Neural cell (in vitro differentiated cells): ENCODE measurements around the gene ACVRL1. TPM values are rescaled to one million over a fixed set of nuclear protein-coding genes. Genes with fewer than 3 reads are reported as not detected.

Experiments
- H2AFZ ChIP-seq: fragments of 200-600, 300-800 bp; sonication (generic), shearing (Covaris generic); 2 replicates; pipeline ENCODE4 v1.6.0; 2014; ENCODE audit warnings: low read depth, mild to moderate bottlenecking, antibody characterized with exemption, low read length, moderate library complexity
- H3F3A ChIP-seq: fragments of 200-600 bp; shearing (Covaris generic); 2 replicates; pipeline ENCODE4 v1.6.1; 2016; ENCODE audit warnings: mild to moderate bottlenecking, moderate library complexity, mixed read lengths, antibody characterized with exemption, low read length; ENCODE audit not compliant: insufficient read depth, poor library complexity, severe bottlenecking
- H3K27ac ChIP-seq: fragments of 200-600, 300-800 bp; sonication (generic), shearing (Covaris generic); 2 replicates; pipeline ENCODE4 v1.5.1; 2014; ENCODE audit warnings: mild to moderate bottlenecking, low read length, moderate library complexity
- H3K27me3 ChIP-seq: fragments of 300-800, 200-600 bp; sonication (generic), shearing (Covaris generic); 2 replicates; pipeline ENCODE4 v1.6.0; 2014; ENCODE audit warnings: mild to moderate bottlenecking, low read depth, low read length, moderate library complexity; ENCODE audit not compliant: insufficient read depth
- H3K36me3 ChIP-seq: fragments of 300-800, 200-600 bp; sonication (generic), shearing (Covaris generic); 2 replicates; pipeline ENCODE4 v1.5.1; 2014; ENCODE audit warnings: mild to moderate bottlenecking, antibody characterized with exemption, low read length, moderate library complexity; ENCODE audit not compliant: insufficient read depth
- H3K4me2 ChIP-seq: fragments of 300-800, 200-600 bp; sonication (generic), shearing (Covaris generic); 2 replicates; pipeline ENCODE4 v1.6.0; 2014; ENCODE audit warnings: mild to moderate bottlenecking, low read length
- H3K4me3 ChIP-seq: fragments of 300-800, 200-600 bp; sonication (generic), shearing (Covaris generic); 2 replicates; pipeline ENCODE4 v1.5.1; 2014; ENCODE audit warnings: mild to moderate bottlenecking, low read length, moderate library complexity
- H3K79me2 ChIP-seq: fragments of 200-600 bp; shearing (Covaris generic); replicated peaks from 2 replicates; pipeline ENCODE4 v1.6.0; 2014; ENCODE audit warnings: mild to moderate bottlenecking, low read length, moderate library complexity; ENCODE audit not compliant: insufficient read depth
- H3K9ac ChIP-seq: fragments of 300-800, 200-600 bp; sonication (generic), shearing (Covaris generic); 2 replicates; pipeline ENCODE4 v1.6.1; 2016; ENCODE audit warnings: mild to moderate bottlenecking, low read length, mixed read lengths
- H3K9me2 ChIP-seq: fragments of 200-600 bp; shearing (Covaris generic); 2 replicates; pipeline ENCODE4 v1.6.1; 2016; ENCODE audit warnings: mild to moderate bottlenecking, low read length, mixed read lengths; ENCODE audit not compliant: insufficient read depth
- H3K9me3 ChIP-seq: fragments of 200-600, 300-800 bp; sonication (generic), shearing (Covaris generic); 2 replicates; pipeline ENCODE4 v1.6.1; 2016; ENCODE audit warnings: mild to moderate bottlenecking, mixed run types, low read length, moderate library complexity, mixed read lengths
- H4K20me1 ChIP-seq: fragments of 200-600 bp; shearing (Covaris generic); 2 replicates; pipeline ENCODE4 v1.6.1; 2016; ENCODE audit warnings: mild to moderate bottlenecking, mixed run types; ENCODE audit not compliant: insufficient read depth
- CTCF ChIP-seq: fragments of 450-650 bp; IDR thresholded peaks from 2 replicates; pipeline ENCODE4 v1.5.1; 2014; ENCODE audit warnings: antibody characterized with exemption, mild to moderate bottlenecking, moderate library complexity; ENCODE audit not compliant: poor library complexity, severe bottlenecking
- EP300 ChIP-seq: fragments of 450-650 bp; conservative IDR thresholded peaks from 2 replicates; pipeline ENCODE4 v1.6.1; 2014; ENCODE audit warnings: antibody characterized with exemption, mild to moderate bottlenecking, moderate library complexity; ENCODE audit not compliant: poor library complexity, severe bottlenecking
- EZH2 ChIP-seq: fragments of 200-600, 300-800 bp; shearing (Covaris generic), sonication (generic); IDR thresholded peaks from 2 replicates; pipeline ENCODE4 v1.6.1; 2014; ENCODE audit warnings: antibody characterized with exemption, low read length, borderline replicate concordance, mild to moderate bottlenecking; ENCODE audit not compliant: insufficient read depth, poor library complexity, severe bottlenecking
- MXI1 ChIP-seq: fragments of 450-650 bp; conservative IDR thresholded peaks from 2 replicates; pipeline ENCODE4 v1.6.1; 2014; ENCODE audit warnings: antibody characterized with exemption, mild to moderate bottlenecking; ENCODE audit not compliant: poor library complexity, severe bottlenecking
- POLR2AphosphoS5 ChIP-seq: IDR thresholded peaks from 2 replicates; pipeline ENCODE4 v1.6.1; 2012
- RAD21 ChIP-seq: fragments of 450-650 bp; conservative IDR thresholded peaks from 2 replicates; pipeline ENCODE4 v1.6.1; 2014; ENCODE audit warnings: antibody characterized with exemption, mild to moderate bottlenecking, moderate library complexity
- REST ChIP-seq: IDR thresholded peaks from 2 replicates; pipeline ENCODE4 v1.6.1; 2012; ENCODE audit warnings: borderline replicate concordance
- SMC3 ChIP-seq: fragments of 450-650 bp; conservative IDR thresholded peaks from 2 replicates; pipeline ENCODE4 v1.6.1; 2014; ENCODE audit warnings: antibody characterized with exemption, mild to moderate bottlenecking, moderate library complexity; ENCODE audit not compliant: poor library complexity
- TAF1 ChIP-seq: IDR thresholded peaks from 2 replicates; pipeline ENCODE4 v1.6.1; 2012; ENCODE audit warnings: low read depth
- polyA plus RNA-seq: library from polyadenylated mRNA; depleted of rRNA; stranded (reverse); fragments of >200 nt; gene quantifications from 2 replicates; pipeline ENCODE4 v1.2.3, GENCODE V29; 2014

Gene ACVRL1
- polyA plus RNA-seq, 1 donor from 2014 or later = not detected

GRCh38 chr12:51869931-51870330 is 37.4 kb upstream of the ACVRL1 start:
- no peak for TF ChIP-seq TAF1
- Histone ChIP-seq H3K9ac (no peak overlapping the region), H3K4me2 (no peak overlapping the region), H3K36me3 (no peaks in the 10 kb centered on the region), H3K9me2 (no peaks in the 10 kb centered on the region), H3F3A (no peaks in the 10 kb centered on the region), H4K20me1 (no peaks in the 10 kb centered on the region), H2AFZ (no peak overlapping the region), H3K4me3 (no peak overlapping the region), H3K27me3 (peaks cover 16% of the 10 kb centered on the region), H3K79me2 (no peaks in the 10 kb centered on the region), H3K9me3 (no peaks in the 10 kb centered on the region), H3K27ac (no peak overlapping the region)

GRCh38 chr12:51870504-51870903 is 36.8 kb upstream of the ACVRL1 start:
- no peak overlapping the region for H3K27ac ChIP-seq
- H3K9ac ChIP-seq = no peak overlapping the region
- H3F3A ChIP-seq = no peaks in the 10 kb centered on the region
- H3K36me3 ChIP-seq = no peaks in the 10 kb centered on the region
- H3K9me3 ChIP-seq = no peaks in the 10 kb centered on the region
- no peak overlapping the region for H3K4me3 ChIP-seq
- no peaks in the 10 kb centered on the region for H3K79me2 ChIP-seq
- peaks cover 16% of the 10 kb centered on the region for H3K27me3 ChIP-seq
- TF ChIP-seq EP300 (no peak), SMC3 (no peak), POLR2AphosphoS5 (no peak), REST (no peak), RAD21 (no peak), MXI1 (no peak), CTCF (no peak), TAF1 (no peak), EZH2 (no peak)
- H3K9me2 ChIP-seq = no peaks in the 10 kb centered on the region
- no peak overlapping the region for H3K4me2 ChIP-seq
- no peaks in the 10 kb centered on the region for H4K20me1 ChIP-seq
- H2AFZ ChIP-seq = no peak overlapping the region

- Histone ChIP-seq H3K4me3 (no peak overlapping the region), H3K27me3 (peaks cover 16% of the 10 kb centered on the region), H3K4me2 (no peak overlapping the region), H3F3A (no peaks in the 10 kb centered on the region), H3K36me3 (no peaks in the 10 kb centered on the region), H3K9ac (no peak overlapping the region), H4K20me1 (no peaks in the 10 kb centered on the region), H3K79me2 (no peaks in the 10 kb centered on the region), H3K27ac (no peak overlapping the region), H3K9me3 (no peaks in the 10 kb centered on the region), H2AFZ (no peak overlapping the region), H3K9me2 (no peaks in the 10 kb centered on the region)
- TF ChIP-seq EZH2 = no peak
- TF ChIP-seq CTCF = no peak
- no peak for TF ChIP-seq MXI1
- no peak for TF ChIP-seq RAD21
- TF ChIP-seq POLR2AphosphoS5 = no peak
- TF ChIP-seq SMC3 = no peak
- no peak for TF ChIP-seq EP300
- TF ChIP-seq REST = no peak
- TF ChIP-seq TAF1 = no peak
Observed at GRCh38 chr12:51871126-51871525, 36.2 kb upstream of the ACVRL1 start.
